Stimulated activated CD8-positive, alpha-beta memory T cell treated with anti-CD3 and anti-CD28 coated beads, Interleukin-7, amount 100 ng/mL, for 1 hour (primary cell): Measurements from ENCODE around the gene PI4KA.
"Not testable (repeated sequence)": the region's sequence is repeated elsewhere in the genome, so short reads cannot be mapped to it uniquely, and the experiment has no call there.

Experiments
- DNase-seq, 2 donors: peaks; one replicate each; pipeline ENCODE4 v3.0.0-alpha.2; 2020; ENCODE audit warnings: low read depth in 2 of 2

The PI4KA gene

GRCh38 chr22:20725987-20726558, 132.5 kb downstream of the PI4KA start:
- DNase-seq, result no peak

GRCh38 chr22:20724676-20725454, 133.7 kb downstream of the PI4KA start:
- no peak for DNase-seq

- no peak for DNase-seq
Observed at GRCh38 chr22:20721409-20722218, 137.0 kb downstream of the PI4KA start.

- DNase-seq, result no peak
Observed at GRCh38 chr22:20720692-20721408, 137.8 kb downstream of the PI4KA start.

GRCh38 chr22:20718727-20719126, 139.9 kb downstream of the PI4KA start:
- not testable (repeated sequence) for DNase-seq

- not testable (repeated sequence) for DNase-seq
Observed at GRCh38 chr22:20717981-20718380, 140.6 kb downstream of the PI4KA start.

GRCh38 chr22:20717213-20717866, 141.3 kb downstream of the PI4KA start:
- DNase-seq, result not testable (repeated sequence)

- DNase-seq, result not testable (repeated sequence)
Observed at GRCh38 chr22:20713116-20713515, 145.5 kb downstream of the PI4KA start.

- DNase-seq, result not testable (repeated sequence)
Observed at GRCh38 chr22:20709966-20710365, 148.6 kb downstream of the PI4KA start.

GRCh38 chr22:20707549-20708118, 151.0 kb downstream of the PI4KA start:
- not testable (repeated sequence) for DNase-seq

GRCh38 chr22:20703816-20704609, 154.6 kb downstream of the PI4KA start:
- not testable (repeated sequence) for DNase-seq

- DNase-seq, result not testable (repeated sequence)
Observed at GRCh38 chr22:20703414-20703806, 155.2 kb downstream of the PI4KA start.

GRCh38 chr22:20702546-20703413, 155.8 kb downstream of the PI4KA start:
- DNase-seq, result peak; percentile 95 to 96

GRCh38 chr22:20702175-20702545, 156.5 kb downstream of the PI4KA start:
- not testable (repeated sequence) for DNase-seq

GRCh38 chr22:20701680-20702136, 156.9 kb downstream of the PI4KA start:
- not testable (repeated sequence) for DNase-seq

GRCh38 chr22:20700347-20700746, 158.3 kb downstream of the PI4KA start:
- DNase-seq, result not testable (repeated sequence)

GRCh38 chr22:20699856-20700255, 158.8 kb downstream of the PI4KA start:
- not testable (repeated sequence) for DNase-seq

GRCh38 chr22:20697481-20698113, 161.0 kb downstream of the PI4KA start:
- peak in 1 of 2 donors; percentile 59 for DNase-seq
